ENCODE measurements around the gene DLX6.

DLX6 gene

GRCh38 chr7:97011536-97012364 lies 6.4 kb downstream of the DLX6 start:
- peaks cover 82 to 96% of the 10 kb centered on the region in 2 donors for H3K27me3 Mint-ChIP-seq
- H3K4me1 Mint-ChIP-seq: peaks cover 9 to 14% of the 10 kb centered on the region in 2 donors
- H3K4me3 Mint-ChIP-seq: no peak overlapping the region
- DNase-seq (no peak), ATAC-seq (replicated peaks) (no peak)
- peaks cover 2% of the 10 kb centered on the region in 2 donors for H3K36me3 Mint-ChIP-seq
- H3K27ac Mint-ChIP-seq: peak overlapping the region; percentile 11
- H3K9me3 Mint-ChIP-seq: no peaks in the 10 kb centered on the region

- no peak for DNase-seq
- Mint-ChIP-seq H3K9me3 (no peaks in the 10 kb centered on the region), H3K36me3 (peaks cover 2 to 4% of the 10 kb centered on the region in 2 donors), H3K27me3 (peaks cover 82 to 96% of the 10 kb centered on the region in 2 donors), H3K27ac (no peak overlapping the region), H3K4me1 (peaks cover 10 to 13% of the 10 kb centered on the region in 2 donors), H3K4me3 (no peak overlapping the region)
- ATAC-seq (replicated peaks): no peak
Measured at GRCh38 chr7:97012365-97013133, 7.2 kb downstream of the DLX6 start.

GRCh38 chr7:97013134-97013844 lies 7.9 kb downstream of the DLX6 start:
- no peak for DNase-seq
- Mint-ChIP-seq H3K9me3 (no peaks in the 10 kb centered on the region), H3K27ac (no peak overlapping the region), H3K36me3 (peaks cover 2 to 4% of the 10 kb centered on the region in 2 donors), H3K4me3 (no peak overlapping the region), H3K4me1 (peaks cover 12 to 16% of the 10 kb centered on the region in 2 donors), H3K27me3 (peaks cover 82 to 96% of the 10 kb centered on the region in 2 donors)
- ATAC-seq (replicated peaks): no peak

- Mint-ChIP-seq H3K27me3 (peaks cover 86 to 96% of the 10 kb centered on the region in 2 donors), H3K4me1 (peaks cover 12 to 18% of the 10 kb centered on the region in 2 donors), H3K27ac (no peak overlapping the region), H3K36me3 (peaks cover 2 to 4% of the 10 kb centered on the region in 2 donors), H3K9me3 (no peaks in the 10 kb centered on the region), H3K4me3 (no peak overlapping the region)
- ATAC-seq (replicated peaks) (no peak), DNase-seq (no peak)
Measured at GRCh38 chr7:97013845-97014134, 8.4 kb downstream of the DLX6 start.

- Mint-ChIP-seq H3K36me3 (peaks cover 2 to 4% of the 10 kb centered on the region in 2 donors), H3K27me3 (peaks cover 90 to 97% of the 10 kb centered on the region in 2 donors), H3K4me1 (peaks cover 12 to 22% of the 10 kb centered on the region in 2 donors), H3K9me3 (no peaks in the 10 kb centered on the region), H3K4me3 (no peak overlapping the region), H3K27ac (no peak overlapping the region)
- no peak for ATAC-seq (replicated peaks)
- no peak for DNase-seq
Measured at GRCh38 chr7:97014145-97014750, 8.9 kb downstream of the DLX6 start.

GRCh38 chr7:97015279-97015678 lies 9.9 kb downstream of the DLX6 start:
- H3K27ac Mint-ChIP-seq: peak overlapping the region; percentile 25
- H3K4me3 Mint-ChIP-seq: no peak overlapping the region
- H3K27me3 Mint-ChIP-seq: peaks cover 83 to 96% of the 10 kb centered on the region in 2 donors
- H3K4me1 Mint-ChIP-seq: peaks cover 12 to 22% of the 10 kb centered on the region in 2 donors
- ATAC-seq (replicated peaks) (no peak), DNase-seq (no peak)
- H3K36me3 Mint-ChIP-seq: peaks cover 2 to 4% of the 10 kb centered on the region in 2 donors
- no peaks in the 10 kb centered on the region for H3K9me3 Mint-ChIP-seq

- DNase-seq: no peak
Measured at GRCh38 chr7:97015756-97016380, 10.5 kb downstream of the DLX6 start.

GRCh38 chr7:97016381-97017191 lies 11.2 kb downstream of the DLX6 start:
- H3K36me3 Mint-ChIP-seq: peaks cover 2 to 4% of the 10 kb centered on the region in 2 donors

More at GRCh38 chr7:97015756-97016380, 10.5 kb downstream of the DLX6 start:
- ATAC-seq (replicated peaks): no peak
- peaks cover 88 to 98% of the 10 kb centered on the region in 2 donors for H3K27me3 Mint-ChIP-seq
- H3K4me3 Mint-ChIP-seq: no peak overlapping the region
- peaks cover 2 to 4% of the 10 kb centered on the region in 2 donors for H3K36me3 Mint-ChIP-seq
- H3K4me1 Mint-ChIP-seq: peaks cover 12 to 22% of the 10 kb centered on the region in 2 donors
- H3K27ac Mint-ChIP-seq: peak overlapping the region; percentile 31
- no peaks in the 10 kb centered on the region for H3K9me3 Mint-ChIP-seq

GRCh38 chr7:97017192-97018125 lies 12.1 kb downstream of the DLX6 start:
- no peaks in the 10 kb centered on the region for H3K9me3 Mint-ChIP-seq
- ATAC-seq (replicated peaks): no peak
- H3K27ac Mint-ChIP-seq: peak overlapping the region; percentile 87

More at GRCh38 chr7:97016381-97017191, 11.2 kb downstream of the DLX6 start:
- Mint-ChIP-seq H3K4me1 (peaks cover 12 to 22% of the 10 kb centered on the region in 2 donors), H3K27me3 (peaks cover 84 to 98% of the 10 kb centered on the region in 2 donors), H3K4me3 (no peak overlapping the region), H3K9me3 (no peaks in the 10 kb centered on the region), H3K27ac (peak overlapping the region; percentile 87)
- DNase-seq: no peak
- ATAC-seq (replicated peaks): no peak

GRCh38 chr7:97018126-97018601 lies 12.8 kb downstream of the DLX6 start:
- H3K9me3 Mint-ChIP-seq: no peaks in the 10 kb centered on the region
- ATAC-seq (replicated peaks) (no peak), DNase-seq (no peak)
- H3K36me3 Mint-ChIP-seq: peaks cover 4 to 10% of the 10 kb centered on the region in 2 donors
- peaks cover 21 to 34% of the 10 kb centered on the region in 2 donors for H3K4me1 Mint-ChIP-seq
- H3K27me3 Mint-ChIP-seq: peaks cover 87 to 98% of the 10 kb centered on the region in 2 donors
- H3K4me3 Mint-ChIP-seq: no peak overlapping the region
- peak overlapping the region; percentile 59 for H3K27ac Mint-ChIP-seq

More at GRCh38 chr7:97017192-97018125, 12.1 kb downstream of the DLX6 start:
- Mint-ChIP-seq H3K4me1 (peaks cover 16 to 28% of the 10 kb centered on the region in 2 donors), H3K27me3 (peaks cover 87 to 98% of the 10 kb centered on the region in 2 donors), H3K36me3 (peaks cover 2 to 8% of the 10 kb centered on the region in 2 donors), H3K4me3 (peak overlapping the region; percentile 27 to 54)
- DNase-seq: no peak

GRCh38 chr7:97018791-97019531 lies 13.6 kb downstream of the DLX6 start:
- Mint-ChIP-seq H3K27ac (no peak overlapping the region), H3K27me3 (peaks cover 89 to 99% of the 10 kb centered on the region in 2 donors), H3K9me3 (peaks cover 0 to under 1% of the 10 kb centered on the region in 2 donors), H3K4me1 (peaks cover 23 to 38% of the 10 kb centered on the region in 2 donors), H3K36me3 (peaks cover 7 to 13% of the 10 kb centered on the region in 2 donors), H3K4me3 (no peak overlapping the region)
- ATAC-seq (replicated peaks): no peak
- no peak for DNase-seq
